NCI-H774 (cell line): ENCODE measurements around the gene TRPC4AP.
A peak's percentile ranks its signal among the peaks of the same experiment; 100 is the strongest.
"Not testable (repeated sequence)": the region's sequence is repeated elsewhere in the genome, so short reads cannot be mapped to it uniquely, and the experiment has no call there.

ENCODE experiments used
- DNase-seq: peaks from one replicate; lab custom pipeline; 2025; lab: John Stamatoyannopoulos, UW

TRPC4AP gene, protein sequence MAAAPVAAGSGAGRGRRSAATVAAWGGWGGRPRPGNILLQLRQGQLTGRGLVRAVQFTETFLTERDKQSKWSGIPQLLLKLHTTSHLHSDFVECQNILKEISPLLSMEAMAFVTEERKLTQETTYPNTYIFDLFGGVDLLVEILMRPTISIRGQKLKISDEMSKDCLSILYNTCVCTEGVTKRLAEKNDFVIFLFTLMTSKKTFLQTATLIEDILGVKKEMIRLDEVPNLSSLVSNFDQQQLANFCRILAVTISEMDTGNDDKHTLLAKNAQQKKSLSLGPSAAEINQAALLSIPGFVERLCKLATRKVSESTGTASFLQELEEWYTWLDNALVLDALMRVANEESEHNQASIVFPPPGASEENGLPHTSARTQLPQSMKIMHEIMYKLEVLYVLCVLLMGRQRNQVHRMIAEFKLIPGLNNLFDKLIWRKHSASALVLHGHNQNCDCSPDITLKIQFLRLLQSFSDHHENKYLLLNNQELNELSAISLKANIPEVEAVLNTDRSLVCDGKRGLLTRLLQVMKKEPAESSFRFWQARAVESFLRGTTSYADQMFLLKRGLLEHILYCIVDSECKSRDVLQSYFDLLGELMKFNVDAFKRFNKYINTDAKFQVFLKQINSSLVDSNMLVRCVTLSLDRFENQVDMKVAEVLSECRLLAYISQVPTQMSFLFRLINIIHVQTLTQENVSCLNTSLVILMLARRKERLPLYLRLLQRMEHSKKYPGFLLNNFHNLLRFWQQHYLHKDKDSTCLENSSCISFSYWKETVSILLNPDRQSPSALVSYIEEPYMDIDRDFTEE

DNA sequence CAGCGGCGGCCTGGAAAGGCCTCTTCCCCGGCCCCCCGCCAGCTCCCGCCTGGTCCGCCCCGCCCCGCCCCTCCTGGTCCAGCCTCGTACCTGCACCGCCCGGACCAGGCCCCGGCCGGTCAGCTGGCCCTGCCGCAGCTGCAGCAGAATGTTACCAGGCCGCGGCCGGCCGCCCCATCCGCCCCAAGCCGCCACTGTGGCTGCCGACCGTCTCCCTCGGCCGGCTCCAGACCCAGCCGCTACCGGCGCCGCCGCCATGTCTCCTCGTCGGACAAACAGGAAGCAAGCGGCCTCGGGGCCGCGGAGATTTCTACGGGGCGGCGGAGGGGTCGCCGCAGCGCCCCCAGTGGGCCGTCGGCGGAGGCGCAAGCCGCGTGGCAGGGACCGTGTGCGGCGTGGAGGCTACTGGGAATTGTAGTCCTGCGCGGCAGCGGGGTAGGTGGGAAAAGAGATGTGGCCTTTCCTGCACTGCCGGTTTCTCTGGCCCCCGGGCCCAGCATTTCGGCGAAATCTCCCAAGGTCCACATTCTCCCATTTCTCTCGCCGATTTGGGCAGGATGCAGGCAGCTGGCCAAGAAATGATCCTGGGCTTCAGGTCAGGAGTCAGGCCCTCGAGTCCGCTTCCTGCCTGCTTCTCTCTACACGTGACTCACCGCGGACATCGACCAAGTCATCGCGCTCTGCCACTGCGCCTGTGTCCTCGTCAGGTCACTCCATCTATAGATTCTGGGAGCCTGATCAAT is at the start of gene TRPC4AP:
TRPC4AP (minus strand) TSS at position 284 of the 743 bp plus-strand sequence; CDS start at position 258, 26 bp downstream.
- peak; percentile 85 for DNase-seq

DNA sequence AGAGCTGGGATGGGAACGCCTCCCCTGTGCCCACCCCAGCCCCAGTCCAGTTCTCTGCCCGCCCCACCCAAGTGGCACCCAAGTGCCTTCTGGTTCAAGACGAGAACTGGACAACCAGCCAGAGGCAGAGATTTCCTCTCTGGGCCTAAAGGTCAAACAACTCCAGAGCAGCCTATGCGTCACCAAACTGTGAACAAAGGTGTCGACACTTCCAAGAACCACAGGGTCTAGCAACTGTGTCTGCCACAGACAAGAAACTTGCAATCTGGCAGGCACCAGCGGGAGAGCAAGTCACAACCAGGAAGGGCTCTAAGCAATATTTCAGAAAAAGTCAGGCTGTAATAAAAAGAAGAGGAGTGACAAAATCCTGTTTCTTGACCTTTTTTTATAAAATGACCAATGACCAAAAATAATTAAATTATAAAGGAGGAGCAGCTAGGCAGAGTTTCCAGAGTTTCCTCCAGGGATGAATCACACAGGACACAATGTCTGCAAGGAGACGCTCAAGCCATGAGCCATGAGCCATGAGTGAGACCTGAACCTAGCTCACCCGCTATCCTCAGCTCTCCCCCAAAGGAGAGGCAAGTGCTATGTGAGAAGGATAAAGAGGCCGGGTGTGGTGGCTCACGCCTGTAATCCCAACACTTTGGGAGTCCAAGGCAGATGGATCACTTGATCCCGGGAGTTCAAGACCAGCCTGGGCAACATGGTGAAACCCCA is 43.4 kb upstream of the TRPC4AP start:
- DNase-seq: no peak

DNA sequence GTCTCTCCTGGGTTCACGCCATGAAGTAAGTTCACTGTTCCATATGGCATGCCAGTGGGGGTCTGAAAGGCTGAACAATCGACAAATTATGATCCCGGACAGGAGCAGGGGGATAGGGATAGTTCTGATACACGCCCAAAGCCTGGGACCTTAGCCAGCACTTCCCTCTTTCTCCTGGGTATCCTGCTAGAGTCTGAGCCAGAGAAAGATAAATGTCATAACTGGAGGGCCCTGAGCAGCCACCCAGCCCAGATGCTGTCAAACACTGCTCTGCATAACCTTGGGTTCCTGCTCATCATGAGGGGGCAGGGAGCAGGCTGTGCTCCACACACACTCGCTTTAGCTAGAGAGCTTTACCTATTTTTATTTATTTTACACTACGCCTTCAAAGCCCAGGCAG is 42.3 kb upstream of the TRPC4AP start:
- no peak for DNase-seq

DNA sequence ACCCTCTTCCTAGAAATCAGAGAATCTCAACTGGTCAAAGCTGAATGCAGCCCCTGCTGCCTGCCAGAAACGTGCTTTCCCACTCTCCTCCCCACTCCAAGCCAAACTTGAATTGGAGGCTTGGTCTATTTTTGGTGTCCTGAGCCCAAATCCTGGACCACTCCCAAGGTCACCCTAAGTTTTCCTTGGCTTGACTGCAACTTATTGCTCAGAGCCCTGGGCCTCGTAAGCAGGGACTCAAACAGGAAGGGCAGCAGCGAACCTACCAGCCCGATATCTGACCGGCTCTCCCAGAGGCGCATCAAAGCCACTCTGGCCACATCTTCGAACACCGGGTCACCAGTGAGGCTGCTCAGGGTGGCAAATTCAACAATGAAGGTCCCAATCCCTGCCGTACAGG is 41.9 kb upstream of the TRPC4AP start:
- DNase-seq: no peak

DNA sequence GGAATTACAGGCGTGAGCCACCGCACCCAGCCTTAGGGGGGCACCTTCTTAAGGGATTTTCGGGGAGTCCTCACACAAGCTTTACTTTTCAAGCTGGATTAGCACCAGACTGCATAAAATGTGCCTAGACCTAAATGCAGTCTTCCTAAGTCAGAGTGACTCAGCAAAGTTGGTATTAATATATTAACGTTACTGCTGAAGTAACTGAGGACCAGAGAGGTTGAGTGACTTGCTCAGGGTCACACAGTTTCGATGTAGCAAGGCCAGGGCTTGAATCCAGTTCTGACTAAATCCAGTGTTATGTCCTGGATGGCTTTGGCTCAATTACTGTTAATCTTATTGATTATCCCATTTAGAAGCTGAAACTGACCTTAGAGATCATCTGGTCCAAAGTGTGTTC is 41.1 kb upstream of the TRPC4AP start:
- DNase-seq: no peak

DNA sequence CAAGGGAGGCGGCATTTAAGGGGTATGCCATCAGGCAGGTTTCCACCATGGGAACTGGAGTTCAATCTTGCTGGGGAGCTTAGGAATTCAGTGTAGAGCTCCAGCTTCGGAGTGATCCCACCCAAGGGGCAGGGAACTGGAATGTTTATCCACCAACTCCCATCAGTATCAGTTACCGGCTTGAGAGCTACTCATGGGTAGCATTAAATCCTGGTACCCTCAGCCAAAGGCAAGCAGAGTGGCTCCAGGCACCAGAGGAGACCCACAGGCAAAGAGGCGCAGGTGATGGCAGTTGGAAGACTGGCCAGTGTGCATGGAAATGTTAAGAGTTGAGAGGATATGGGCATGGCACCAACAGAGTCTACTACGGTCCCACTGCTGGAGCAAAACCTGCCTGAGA is 40.4 kb upstream of the TRPC4AP start:
- DNase-seq: no peak

DNA sequence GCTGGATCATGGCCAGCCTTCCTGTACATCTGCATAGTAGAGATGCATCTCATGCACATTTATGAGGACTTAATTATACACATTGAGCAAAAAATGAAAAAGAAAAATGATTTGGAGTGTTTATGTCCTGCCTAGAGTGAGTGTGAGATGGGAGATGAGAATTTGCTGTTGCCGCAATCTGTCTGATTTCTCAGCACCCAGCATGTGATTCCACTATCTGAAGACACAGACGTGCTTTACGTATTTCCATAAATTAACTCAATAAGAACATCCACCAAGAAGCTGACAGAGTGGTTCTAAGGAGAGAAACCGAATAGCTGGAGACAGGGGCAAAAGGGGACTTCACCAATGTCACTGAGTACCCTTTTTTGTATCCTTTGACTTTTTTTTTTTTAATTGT is 39.3 kb upstream of the TRPC4AP start:
- no peak for DNase-seq

DNA sequence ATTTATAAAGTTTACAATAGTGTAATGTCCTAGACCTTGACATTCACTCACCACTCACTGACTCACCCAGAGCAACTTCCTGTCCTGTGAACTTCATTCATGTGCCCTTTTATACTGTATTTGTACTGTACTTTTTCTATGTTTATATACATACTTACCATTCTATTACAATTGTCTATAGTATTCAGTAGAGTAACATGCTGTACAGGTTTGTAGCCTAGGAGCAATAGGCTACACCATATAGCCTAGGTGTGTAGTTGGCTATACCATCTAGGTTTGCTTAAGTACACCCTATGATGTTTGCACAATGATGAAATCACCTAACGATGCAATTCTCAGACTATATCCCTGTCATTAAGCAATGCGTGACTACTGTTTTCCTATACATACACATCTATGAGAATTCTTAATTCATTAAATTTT is 37.1 kb upstream of the TRPC4AP start:
- no peak for DNase-seq

DNA sequence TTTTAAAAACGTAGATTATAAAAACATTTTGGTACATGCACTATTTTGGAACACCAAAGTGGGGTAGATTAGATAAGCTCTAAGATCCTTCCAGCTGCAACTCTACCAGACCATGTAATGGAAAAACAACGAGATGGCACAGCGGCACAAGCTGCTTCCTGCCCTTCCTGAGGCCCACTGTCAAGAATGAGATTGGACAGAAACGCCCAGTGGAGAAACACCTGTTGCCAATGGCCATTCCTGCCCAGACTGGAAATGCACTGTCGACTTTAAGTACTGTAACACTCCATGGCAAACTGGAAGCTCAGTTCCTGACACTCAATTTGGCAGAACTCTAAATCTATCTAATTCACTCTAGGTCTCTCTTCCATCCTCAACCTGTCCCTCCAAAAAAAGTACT is 33.1 kb upstream of the TRPC4AP start:
- DNase-seq: no peak

DNA sequence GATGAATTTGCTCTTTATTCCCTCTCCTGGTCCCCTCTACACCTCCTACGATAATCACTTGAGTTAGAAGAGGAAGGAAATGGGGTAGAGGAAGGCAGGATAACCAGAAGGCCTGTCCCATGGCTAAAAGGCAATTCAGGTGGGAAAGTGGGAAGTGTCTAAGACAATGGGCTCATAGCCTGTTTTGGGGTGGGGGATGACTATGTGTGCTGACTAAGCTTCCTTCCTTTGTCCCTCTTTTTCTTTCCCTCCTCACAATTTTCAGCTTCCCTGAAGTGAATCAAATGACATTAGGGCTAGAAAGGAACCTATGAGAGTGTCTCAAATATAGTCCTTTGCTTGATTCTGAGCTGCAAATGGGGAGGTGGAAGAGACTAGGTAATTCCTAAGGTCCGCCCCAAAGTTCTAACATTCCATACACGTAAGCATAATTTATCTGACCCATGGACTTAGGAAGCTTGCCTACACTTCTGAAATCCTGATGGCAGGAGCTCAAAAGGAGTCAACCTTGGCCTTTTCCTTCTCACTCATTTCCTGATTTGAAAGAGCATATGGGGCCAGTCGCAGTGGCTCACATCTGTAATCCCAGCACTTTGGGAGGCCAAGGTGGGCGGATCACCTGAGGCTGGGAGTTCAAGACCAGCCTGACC is 30.3 kb upstream of the TRPC4AP start:
- DNase-seq: no peak

DNA sequence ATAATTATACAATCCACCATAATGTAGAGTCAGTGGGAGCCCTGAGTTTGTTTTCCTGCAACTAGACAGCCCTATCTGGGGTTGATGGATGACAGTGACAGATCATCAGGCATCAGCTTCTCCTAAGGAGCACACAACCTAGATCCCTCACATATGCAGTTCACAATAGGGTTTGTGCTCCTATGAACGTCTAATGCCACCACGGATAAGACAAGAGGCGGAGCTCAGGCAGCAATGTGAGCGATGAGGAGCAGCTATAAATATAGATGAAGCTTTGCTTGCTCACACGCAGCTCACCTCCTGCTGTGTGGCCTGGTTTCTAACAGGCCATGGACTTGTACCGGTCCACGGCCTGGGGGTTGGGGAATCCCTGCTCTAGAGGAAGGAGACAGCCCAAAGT is 28.6 kb upstream of the TRPC4AP start:
- no peak for DNase-seq

DNA sequence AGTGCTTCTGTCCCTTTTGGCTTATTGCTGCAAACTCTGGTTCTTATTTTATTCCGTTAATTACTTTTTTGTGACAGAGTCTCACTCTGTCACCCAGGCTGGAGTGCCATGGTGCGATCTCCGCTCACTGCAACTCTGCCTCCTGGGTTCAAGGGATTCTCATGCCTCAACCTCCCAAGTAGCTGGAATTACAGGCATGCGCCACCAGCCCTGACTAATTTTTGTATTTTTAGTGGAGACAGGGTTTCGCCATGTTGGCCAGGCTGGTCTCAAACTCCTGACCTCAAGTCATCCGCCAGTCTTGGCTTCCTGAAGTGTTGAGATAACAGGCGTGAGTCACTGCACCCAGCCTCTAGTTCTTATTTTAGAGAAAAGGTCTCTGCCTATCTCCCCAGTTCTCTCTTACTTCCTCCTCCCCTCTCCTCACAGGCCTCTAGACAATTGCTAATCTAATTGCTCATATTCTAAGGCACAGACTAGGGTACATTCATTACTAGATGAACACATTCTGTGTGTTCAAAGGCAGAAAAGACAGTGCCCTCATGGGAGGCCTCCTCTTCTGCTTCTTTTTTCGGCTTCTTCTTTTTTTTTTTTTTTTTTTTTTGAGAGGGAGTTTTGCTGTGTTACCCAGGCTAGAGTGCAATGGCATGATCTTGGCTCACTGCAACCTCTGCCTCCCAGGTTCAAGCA is 27.6 kb upstream of the TRPC4AP start:
- no peak for DNase-seq

DNA sequence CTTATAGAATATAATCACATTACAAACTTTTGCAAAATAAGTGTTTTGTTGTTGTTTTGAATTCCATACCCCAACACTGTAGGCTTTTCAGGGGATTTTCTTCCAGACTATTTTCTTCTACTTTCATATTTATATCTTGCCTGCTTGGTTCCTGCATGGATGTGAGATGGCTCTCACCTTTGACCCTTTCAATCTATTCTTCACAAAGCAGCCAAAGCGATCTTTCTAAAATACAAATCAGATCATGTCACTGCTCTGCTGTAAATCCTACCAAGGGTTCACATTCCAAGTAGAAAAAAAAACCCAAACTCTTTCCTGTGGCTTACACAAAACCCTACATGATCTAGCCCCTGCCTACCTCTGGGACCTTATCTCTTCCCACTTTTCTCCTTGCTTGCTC is 25.0 kb upstream of the TRPC4AP start:
- DNase-seq: no peak

DNA sequence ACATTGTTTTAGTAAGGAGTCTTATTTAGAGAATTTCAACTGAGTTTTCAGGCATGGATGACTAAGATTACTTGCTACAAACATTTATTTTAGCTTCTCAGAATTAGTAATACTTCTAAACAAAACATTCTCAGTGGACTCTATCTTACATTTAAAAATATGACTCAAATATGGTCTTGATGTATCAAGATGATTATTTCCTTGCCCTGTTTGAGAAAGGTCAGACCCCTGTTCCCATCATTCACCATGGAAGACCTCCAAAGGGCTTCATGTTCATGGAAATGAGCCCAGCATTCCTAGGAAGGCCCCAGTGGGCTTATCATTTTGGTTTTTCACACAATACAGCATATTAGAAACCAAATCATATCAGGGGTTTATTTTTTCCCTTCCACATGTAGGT is 24.6 kb upstream of the TRPC4AP start:
- DNase-seq: no peak

DNA sequence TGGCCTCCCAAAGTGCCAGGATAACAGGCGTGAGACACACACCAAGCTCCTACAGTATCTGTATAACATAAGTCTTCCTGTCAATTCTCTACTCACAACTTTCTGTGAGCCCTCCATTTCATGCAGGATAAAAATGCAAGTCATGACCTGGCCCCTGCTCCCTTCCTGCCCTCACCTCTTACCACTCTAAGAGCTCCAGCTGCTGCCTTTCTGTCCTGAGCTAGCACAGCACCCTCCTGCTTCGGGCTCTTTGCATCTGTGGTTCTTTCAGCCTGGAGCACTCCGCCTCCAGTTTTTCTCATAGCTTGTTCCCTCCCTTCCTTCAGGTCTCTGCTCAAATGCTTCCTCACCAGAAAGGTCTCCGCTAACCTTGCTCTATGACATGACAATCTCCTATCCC is 23.7 kb upstream of the TRPC4AP start:
- DNase-seq: no peak

DNA sequence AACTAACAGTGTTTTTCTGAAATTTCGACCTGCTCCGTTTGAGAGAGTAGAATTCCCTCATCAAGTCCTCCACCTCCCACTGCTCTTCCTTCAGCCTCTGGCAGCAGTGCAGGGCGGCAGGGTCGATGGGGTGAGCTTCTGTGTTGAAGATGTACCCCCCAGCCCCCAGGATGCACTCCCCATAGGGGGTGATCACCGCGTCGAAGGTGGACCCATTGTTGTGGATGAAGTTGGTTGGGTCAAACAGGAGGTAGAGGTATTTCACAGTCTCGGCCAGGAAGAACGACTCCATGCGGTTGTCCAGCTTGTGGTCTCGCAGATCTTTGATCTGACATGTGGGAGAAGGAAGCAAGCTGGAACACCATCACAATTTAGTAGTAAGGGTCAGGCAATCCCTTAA is 23.0 kb upstream of the TRPC4AP start:
- DNase-seq: no peak

DNA sequence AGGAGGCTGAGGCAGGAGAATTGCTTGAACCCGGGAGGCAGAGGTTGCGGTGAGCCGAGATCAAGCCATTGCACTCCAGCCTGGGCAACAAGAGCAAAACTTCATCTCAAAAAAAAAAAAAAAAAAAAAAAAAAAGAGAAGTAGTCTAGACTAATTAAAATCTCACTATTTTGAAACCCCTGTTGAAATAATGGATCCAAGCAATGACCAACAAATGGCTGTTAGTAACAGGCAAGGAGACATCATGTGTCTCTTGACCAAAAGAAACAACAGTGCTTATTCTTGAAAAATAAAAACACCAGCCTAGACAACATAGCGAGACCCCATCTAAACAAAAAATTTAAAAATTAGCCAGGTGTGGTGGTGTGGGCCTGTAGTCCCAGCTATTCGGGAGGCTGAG is 19.7 kb upstream of the TRPC4AP start:
- DNase-seq: not testable (repeated sequence)

DNA sequence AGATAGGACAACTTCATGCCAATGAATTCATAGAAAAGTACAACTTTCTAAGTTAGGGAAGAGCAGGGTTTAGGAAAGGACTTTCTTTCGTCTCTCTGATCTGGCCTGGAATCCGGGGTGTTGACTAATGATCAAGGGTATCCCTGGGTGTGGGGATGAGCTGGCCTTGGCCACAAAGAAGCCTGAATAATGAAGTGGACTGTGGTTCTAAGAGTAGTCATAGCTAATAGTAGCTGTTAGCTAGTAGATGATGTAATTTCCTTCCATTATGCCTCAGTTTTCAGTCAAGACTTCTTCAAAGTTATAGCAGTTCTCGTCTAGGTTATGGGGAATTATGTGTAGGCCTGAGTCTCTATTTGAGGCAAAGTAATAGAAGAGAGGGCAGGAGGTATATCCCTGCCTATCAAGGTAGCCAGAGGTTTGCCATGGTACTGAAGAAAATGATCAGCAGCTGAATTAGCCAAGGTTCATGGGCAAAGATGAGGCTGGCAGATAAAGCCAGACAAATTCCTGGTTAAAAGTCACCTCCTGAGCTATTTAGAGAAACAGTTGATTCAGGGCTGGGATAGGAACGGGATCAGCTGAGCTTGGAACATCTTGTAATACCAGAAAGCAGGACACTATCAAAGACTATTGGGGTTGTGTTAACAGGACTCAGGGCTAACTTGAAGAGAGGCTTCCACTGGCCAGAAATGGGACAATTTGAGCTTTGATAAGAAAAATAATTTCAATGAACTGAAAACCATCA is 18.7 kb upstream of the TRPC4AP start:
- no peak for DNase-seq

DNA sequence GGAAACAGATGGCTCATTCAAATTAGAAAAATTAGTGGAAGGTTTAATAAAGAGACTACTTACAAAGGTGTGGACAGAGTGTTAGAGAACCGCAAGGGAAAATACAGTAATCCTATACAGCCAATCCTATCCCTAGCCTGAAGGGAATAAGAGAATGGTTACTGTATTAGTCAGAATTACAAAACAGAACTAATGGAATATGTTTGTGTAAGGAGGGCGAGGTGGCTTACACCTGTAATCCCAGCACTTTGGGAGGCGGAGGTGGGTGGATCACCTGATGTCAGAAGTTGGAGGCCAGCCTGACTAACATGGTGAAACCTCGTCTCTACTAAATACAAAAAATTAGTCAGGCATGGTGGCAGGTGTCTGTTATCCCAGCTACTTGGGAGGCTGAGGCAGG is 16.3 kb upstream of the TRPC4AP start:
- no peak for DNase-seq

DNA sequence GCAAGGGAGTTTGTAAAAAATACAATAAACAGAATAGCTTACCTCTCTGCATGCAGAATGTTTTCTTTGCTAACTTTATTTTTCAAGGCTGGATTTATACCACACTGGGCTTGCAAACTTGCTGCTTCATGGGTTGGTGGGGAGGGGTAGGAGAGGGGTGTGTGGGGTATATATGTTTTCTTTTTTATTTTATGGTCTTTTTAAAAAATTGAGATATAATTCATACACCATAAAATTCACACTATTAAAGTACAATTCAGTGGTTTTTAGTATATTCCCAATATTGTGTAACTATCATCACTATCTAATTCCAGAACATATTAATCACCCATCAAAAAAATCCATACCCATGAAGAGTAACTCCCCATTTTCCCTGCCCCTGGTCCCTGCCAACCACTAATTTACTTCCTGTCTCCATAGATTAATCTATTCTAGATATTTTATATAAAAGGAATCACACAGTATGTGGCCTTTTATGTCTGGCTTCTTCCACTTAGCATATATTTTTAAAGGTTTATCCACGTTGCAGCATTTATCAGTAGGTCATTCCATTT is 14.3 kb upstream of the TRPC4AP start:
- DNase-seq: no peak
